ENCODE data around the gene ZNF274.
"Not testable (repeated sequence)": the region's sequence is repeated elsewhere in the genome, so short reads cannot be mapped to it uniquely, and the experiment has no call there.

The ZNF274 gene

GRCh38 chr19:58212336-58213074 lies 29.6 kb downstream of the ZNF274 start:
- no peak for DNase-seq (ENCODE audit: low spot score)

GRCh38 chr19:58213075-58213369 lies 30.2 kb downstream of the ZNF274 start:
- no peak for DNase-seq (ENCODE audit: low spot score)

GRCh38 chr19:58217069-58217481 lies 34.2 kb downstream of the ZNF274 start:
- DNase-seq (ENCODE audit: low spot score) = no peak

- no peak for DNase-seq (ENCODE audit: low spot score)
Observed at GRCh38 chr19:58217607-58218391, 34.9 kb downstream of the ZNF274 start.

- peak; percentile 70 for DNase-seq (ENCODE audit: low spot score)
Observed at GRCh38 chr19:58218899-58219298, 36.0 kb downstream of the ZNF274 start.

GRCh38 chr19:58227964-58228584 lies 45.2 kb downstream of the ZNF274 start:
- DNase-seq (ENCODE audit: low spot score) = peak; percentile 21

GRCh38 chr19:58228585-58229254 lies 45.9 kb downstream of the ZNF274 start, which contains the start of gene ZNF544:
Gene ZNF544, plus strand, starts transcription at chr19:58228914. Its CDS starts 15,110 bp downstream, at chr19:58244024.
- DNase-seq (ENCODE audit: low spot score) = peak; percentile 62

- peak; percentile 38 for DNase-seq (ENCODE audit: low spot score)
Observed at GRCh38 chr19:58229255-58229639, 46.4 kb downstream of the ZNF274 start.

GRCh38 chr19:58237324-58237723 lies 54.5 kb downstream of the ZNF274 start:
- DNase-seq (ENCODE audit: low spot score) = no peak

- no peak for DNase-seq (ENCODE audit: low spot score)
Observed at GRCh38 chr19:58243351-58243750, 60.5 kb downstream of the ZNF274 start.

GRCh38 chr19:58248886-58249285 lies 66.0 kb downstream of the ZNF274 start:
- DNase-seq (ENCODE audit: low spot score) = no peak

GRCh38 chr19:58252102-58252685 lies 69.3 kb downstream of the ZNF274 start:
- no peak for DNase-seq (ENCODE audit: low spot score)

GRCh38 chr19:58258259-58258658 lies 75.4 kb downstream of the ZNF274 start:
- not testable (repeated sequence) for DNase-seq (ENCODE audit: low spot score)

- no peak for DNase-seq (ENCODE audit: low spot score)
Observed at GRCh38 chr19:58261600-58261967, 78.7 kb downstream of the ZNF274 start.

GRCh38 chr19:58261968-58262921 lies 79.4 kb downstream of the ZNF274 start:
- peak; percentile 25 for DNase-seq (ENCODE audit: low spot score)

- DNase-seq (ENCODE audit: low spot score) = no peak
Observed at GRCh38 chr19:58262922-58263296, 80.0 kb downstream of the ZNF274 start.
